Muscle of arm (tissue), 12 donors: ENCODE data around the gene SULT2B1. TPM values are rescaled to one million over a fixed set of nuclear protein-coding genes. Genes with fewer than 3 reads are reported as not detected.
"Not testable (repeated sequence)": the region's sequence is repeated elsewhere in the genome, so short reads cannot be mapped to it uniquely, and the experiment has no call there.

ENCODE experiments used
- DNase-seq: peaks from one replicate; pipeline ENCODE4 v3.0.0-alpha.2; 2013
- polyA plus RNA-seq, 12 donors: library from polyadenylated mRNA; unstranded; fragments of 120-200 nt; gene quantifications; one replicate each; pipeline ENCODE4 v1.2.1, GENCODE V29; 2013; ENCODE audit not compliant: insufficient read length in 12 of 12

SULT2B1 gene
- polyA plus RNA-seq, 12 donors, result 0.13 to 13.1 (median 0.31) TPM; not detected in 4

DNA sequence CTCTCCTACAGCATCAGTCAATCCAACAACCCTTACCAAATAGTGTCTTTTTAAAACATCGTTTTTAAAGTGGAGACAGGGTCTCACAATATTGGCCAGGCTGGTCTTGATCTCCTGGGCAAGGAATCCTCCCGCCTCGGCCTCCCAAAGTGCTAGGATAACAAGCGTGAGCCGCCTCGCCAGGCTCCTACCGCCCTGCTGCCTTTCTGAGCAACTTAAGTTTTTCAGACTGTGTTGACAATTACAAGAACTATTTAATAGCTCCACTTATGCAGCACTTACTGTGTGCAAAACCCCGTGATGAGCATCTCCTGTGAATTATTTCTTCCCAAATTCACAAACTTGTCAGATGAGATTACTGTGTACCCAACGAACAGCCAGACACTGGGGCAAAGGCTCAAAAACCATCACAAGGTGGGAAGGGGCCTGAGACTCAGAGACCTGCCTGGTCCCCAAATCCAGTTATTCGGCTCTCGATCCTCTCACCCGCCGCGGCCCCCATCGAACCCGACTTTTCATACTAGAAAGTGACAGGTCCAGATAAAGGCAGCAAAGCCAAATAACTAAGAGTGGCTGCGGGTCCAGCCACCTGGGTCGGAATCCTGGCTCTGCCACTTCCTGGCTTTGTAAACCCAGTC, 66.4 kb downstream of the SULT2B1 start:
- no peak for DNase-seq

GRCh38 chr19:48618916-48619691, 67.1 kb downstream of the SULT2B1 start, which contains the start of the genes RPL18 and SPHK2:
Gene RPL18 (minus strand): TSS chr19:48619178. CDS start chr19:48619143, 35 bp downstream.
Gene SPHK2 (plus strand): TSS chr19:48619506. CDS start chr19:48620515, 1,009 bp downstream.
- peak; percentile 100 for DNase-seq

DNA sequence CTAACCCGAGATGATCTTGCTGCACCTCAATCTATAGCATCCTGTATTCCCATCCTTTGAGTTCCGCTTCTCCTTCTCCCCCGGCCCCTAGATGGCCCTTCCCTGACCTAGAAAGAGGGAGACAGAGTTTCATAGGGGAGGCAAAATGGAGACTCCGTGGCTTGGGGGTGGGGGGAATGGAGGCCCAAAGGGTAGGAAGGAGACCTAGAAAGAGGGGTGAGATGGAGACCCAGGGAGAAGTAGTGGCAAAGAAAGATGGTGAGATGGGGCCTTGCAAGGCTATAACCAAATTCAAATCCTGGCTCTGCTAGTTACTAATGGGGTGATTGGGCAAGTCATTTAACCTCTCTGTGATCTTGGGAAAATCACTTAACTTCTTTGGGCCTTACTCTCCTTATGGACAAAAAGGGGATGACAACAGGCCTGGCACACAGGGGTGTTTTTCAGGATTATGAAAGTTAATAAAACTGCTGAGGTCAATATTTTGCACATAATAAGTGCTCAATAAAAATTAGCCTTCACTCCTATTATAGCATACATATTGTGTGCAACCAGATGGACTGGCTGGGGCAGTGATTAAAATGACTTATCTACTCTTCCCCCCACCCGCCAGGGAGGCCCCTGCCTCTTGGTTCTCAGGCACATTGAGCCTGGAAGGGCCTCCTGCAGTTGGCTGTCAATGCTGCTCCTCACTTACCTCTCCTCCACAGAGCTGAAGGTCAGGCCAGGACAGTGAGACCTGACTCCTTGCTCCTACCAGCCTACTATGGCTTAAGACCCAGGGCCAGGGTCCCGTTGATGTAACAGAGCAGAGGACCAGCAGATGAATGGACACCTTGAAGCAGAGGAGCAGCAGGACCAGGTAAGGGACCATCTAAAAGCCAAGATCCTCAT, 68.0 kb downstream of the SULT2B1 start:
- DNase-seq, result no peak

DNA sequence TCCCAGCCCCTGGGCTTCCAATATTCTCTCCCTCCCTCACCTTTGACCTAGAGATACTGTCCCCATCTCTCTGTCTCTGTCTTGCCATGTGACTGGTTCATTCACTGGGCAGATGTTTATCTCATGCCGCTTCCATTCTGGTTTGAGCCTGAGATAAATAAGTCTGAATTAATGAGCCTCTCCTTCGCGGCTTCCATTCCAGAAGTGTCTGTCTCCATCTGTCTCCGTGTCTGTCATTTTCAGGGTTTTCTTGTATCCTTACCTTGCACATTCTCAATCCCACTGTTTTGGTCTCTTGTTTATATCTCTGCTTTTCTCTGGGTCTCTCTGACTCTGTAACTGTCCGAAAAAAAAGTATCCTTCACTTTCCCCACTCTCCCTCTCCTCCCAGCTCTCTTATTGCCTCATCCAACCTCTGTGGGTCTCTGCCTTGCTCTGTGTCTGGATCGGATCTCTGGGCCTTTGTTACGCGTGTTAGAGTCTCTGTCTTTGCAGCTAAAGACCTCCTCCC, 71.6 kb downstream of the SULT2B1 start:
- DNase-seq, result no peak

DNA sequence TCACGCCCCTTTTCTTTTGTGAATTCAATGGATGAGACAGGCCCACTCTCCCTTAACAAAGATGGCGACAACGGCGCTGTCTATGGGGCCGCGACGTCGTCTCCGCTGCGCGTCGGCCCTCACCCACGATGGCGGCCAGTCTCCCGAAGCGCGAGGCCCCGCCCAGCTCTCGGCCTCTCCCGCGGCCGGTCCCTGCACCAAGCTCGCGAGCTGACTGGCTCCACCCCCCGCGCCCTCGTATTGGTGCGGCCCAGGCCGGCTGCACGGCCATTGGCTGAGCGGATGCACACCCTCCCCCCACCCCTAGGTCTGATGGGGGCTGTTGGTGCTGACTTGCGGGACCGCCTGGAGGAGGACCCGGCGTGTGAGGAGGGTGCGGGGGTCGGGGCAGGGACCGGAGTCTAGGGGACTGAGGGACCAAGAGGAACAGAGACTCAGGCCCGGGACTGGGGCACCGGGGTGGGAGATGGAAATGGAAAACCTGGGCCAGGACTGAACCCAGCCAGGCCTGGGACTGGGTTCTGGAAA, 72.2 kb downstream of the SULT2B1 start:
- DNase-seq, result peak; percentile 97

DNA sequence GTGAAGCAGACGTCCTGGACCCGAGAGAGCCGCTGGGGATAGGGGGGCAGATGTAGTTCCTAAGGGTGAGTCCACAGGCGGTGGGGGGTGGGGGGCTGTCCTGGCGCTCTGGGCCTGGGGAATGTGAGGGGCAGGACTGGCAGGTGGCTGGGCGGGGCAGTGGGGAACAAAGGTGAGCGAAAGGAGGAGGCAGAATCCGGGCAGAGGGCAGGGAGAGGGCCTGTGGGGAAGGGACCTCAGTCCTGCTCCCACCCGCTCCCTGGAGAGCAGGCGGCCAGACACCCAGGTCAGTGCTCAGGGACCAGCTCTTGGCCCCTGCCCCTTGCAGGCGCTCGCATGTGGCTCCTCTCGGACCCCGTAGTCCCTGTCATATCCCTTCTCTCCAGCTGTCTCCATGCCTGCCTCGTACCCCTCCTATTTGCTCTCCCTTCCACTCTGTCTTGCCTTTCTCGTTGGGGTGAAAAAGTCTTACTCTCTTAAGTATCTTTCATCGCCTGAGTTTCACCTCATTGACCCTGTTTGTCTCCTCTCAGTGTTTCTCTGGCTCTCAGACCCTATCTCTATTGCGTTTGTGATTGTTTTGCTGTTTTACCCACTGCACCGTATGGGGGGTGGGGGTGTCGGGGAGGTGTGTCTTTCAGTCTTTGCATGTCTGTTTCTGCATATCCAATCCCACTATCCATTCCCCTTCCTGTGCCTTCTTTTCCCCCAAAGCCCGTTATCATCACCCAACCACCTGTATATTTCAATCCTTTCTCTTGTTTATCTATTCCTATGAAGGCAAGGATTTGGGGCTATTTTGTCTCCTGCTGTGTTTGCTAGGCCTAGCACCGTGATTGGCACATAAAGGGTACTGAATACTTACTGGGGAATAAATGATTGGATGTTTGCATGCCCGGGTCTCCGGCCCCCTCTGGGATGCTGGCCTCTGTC, 73.1 kb downstream of the SULT2B1 start:
- no peak for DNase-seq

DNA sequence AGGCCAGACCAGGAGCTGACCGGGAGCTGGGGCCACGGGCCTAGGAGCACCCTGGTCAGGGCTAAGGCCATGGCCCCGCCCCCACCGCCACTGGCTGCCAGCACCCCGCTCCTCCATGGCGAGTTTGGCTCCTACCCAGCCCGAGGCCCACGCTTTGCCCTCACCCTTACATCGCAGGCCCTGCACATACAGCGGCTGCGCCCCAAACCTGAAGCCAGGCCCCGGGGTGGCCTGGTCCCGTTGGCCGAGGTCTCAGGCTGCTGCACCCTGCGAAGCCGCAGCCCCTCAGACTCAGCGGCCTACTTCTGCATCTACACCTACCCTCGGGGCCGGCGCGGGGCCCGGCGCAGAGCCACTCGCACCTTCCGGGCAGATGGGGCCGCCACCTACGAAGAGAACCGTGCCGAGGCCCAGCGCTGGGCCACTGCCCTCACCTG, 73.9 kb downstream of the SULT2B1 start:
- DNase-seq, result no peak

GRCh38 chr19:48627201-48627864, 75.4 kb downstream of the SULT2B1 start:
- no peak for DNase-seq

- DNase-seq, result no peak
These were observed 75.9 kb downstream of the SULT2B1 start for GRCh38 chr19:48627865-48628314.

DNA sequence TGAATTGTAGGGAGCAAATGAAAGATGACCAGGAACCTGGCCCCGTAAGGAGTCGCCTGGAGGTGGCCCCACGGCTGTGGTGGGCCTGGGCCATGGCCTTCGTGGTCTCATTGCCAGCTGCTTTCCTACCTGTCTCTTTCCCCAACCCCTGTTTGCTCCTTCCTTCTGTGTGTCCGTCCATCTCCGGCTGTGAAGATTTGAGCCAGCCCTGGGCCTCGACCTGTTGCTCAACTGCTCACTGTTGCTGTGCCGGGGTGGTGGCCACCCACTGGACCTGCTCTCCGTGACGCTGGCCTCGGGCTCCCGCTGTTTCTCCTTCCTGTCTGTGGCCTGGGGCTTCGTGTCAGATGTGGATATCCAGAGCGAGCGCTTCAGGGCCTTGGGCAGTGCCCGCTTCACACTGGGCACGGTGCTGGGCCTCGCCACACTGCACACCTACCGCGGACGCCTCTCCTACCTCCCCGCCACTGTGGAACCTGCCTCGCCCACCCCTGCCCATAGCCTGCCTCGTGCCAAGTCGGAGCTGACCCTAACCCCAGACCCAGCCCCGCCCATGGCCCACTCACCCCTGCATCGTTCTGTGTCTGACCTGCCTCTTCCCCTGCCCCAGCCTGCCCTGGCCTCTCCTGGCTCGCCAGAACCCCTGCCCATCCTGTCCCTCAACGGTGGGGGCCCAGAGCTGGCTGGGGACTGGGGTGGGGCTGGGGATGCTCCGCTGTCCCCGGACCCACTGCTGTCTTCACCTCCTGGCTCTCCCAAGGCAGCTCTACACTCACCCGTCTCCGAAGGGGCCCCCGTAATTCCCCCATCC, 76.7 kb downstream of the SULT2B1 start:
- DNase-seq, result no peak

DNA sequence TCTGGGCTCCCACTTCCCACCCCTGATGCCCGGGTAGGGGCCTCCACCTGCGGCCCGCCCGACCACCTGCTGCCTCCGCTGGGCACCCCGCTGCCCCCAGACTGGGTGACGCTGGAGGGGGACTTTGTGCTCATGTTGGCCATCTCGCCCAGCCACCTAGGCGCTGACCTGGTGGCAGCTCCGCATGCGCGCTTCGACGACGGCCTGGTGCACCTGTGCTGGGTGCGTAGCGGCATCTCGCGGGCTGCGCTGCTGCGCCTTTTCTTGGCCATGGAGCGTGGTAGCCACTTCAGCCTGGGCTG, 77.3 kb downstream of the SULT2B1 start:
- DNase-seq, result no peak

GRCh38 chr19:48629599-48630295, 77.8 kb downstream of the SULT2B1 start:
- DNase-seq, result no peak

GRCh38 chr19:48630296-48631063, 78.5 kb downstream of the SULT2B1 start:
- DNase-seq, result no peak

GRCh38 chr19:48631225-48631624, 79.3 kb downstream of the SULT2B1 start:
- DNase-seq, result no peak

- not testable (repeated sequence) for DNase-seq
These were observed 80.3 kb downstream of the SULT2B1 start for GRCh38 chr19:48632286-48632685.

DNA sequence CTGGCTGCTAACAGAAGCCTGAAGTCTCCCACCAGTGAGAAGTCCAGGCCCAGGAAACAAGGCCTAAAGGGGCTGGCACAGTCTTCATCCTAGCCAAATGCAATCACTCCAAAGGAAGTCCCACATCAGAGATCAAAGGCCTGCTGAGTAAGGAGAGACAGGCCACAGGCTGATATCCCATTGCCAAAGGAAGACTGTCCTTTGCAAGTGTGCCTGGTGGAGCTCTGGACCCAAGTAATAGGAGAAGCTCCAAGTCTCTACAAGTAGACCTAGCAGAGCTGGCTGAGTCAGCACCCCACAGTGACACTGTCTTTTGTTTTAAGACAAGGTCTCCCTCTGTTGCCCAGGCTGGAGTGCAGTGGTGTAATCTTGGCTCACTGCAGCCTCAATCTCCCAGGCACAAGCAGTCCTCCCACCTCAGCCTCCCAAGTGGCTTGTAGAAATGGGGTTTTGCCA, 80.7 kb downstream of the SULT2B1 start:
- DNase-seq, result no peak
